ENCODE measurements around the gene INPP5D. TPM values are rescaled to one million over a fixed set of nuclear protein-coding genes. Genes with fewer than 3 reads are reported as not detected.

INPP5D gene
- polyA plus RNA-seq, 1 of the 3 experiments (the other 2 are of a cell fraction): 1.3 TPM

- Histone ChIP-seq H3K4me1 (ENCODE audit: control insufficient read depth in 1 of 2, insufficient read depth in 2 of 2, low read depth in 1 of 2, low read length in 1 of 2) (peaks cover 0 to 4% of the 10 kb centered on the region in 2 experiments; a peak in 2 of 4 replicates), H3K4me2 (no peak overlapping the region), H3K27me3 (ENCODE audit: insufficient read depth) (no peaks in the 10 kb centered on the region), H4K20me1 (ENCODE audit: insufficient read depth) (no peaks in the 10 kb centered on the region), H3K4me3 (ENCODE audit: low read depth in 2 of 2, low read length in 1 of 2) (no peak overlapping the region), H3K9me2 (no peaks in the 10 kb centered on the region), H3K36me3 (replicated peaks in 1 of 2; ENCODE audit: control insufficient read depth in 1 of 2, insufficient read depth in 2 of 2, low read length in 1 of 2) (no peaks in the 10 kb centered on the region), H3F3A (replicated peaks; ENCODE audit: insufficient read depth) (no peaks in the 10 kb centered on the region), H3K9me3 (no peaks in the 10 kb centered on the region), H3K9ac (no peak overlapping the region), H2AFZ (ENCODE audit: low read depth) (no peak overlapping the region), H3K79me2 (ENCODE audit: insufficient read depth) (no peaks in the 10 kb centered on the region), H3K27ac (ENCODE audit: low read depth in 2 of 2, low read length in 1 of 2) (no peak overlapping the region)
- TF ChIP-seq GATA2 (CRISPR knock-in tag; IDR thresholded peaks at IDR 0.05) (no peak), MXI1 (IDR thresholded peaks at IDR 0.05; ENCODE audit: low read depth, low read length) (no peak), FOXJ3 (CRISPR knock-in tag; IDR thresholded peaks at IDR 0.05) (no peak), JUND (IDR thresholded peaks at IDR 0.05) (no peak), NRF1 (IDR thresholded peaks at IDR 0.05; ENCODE audit: low read depth, low read length) (no peak), GABPA (IDR thresholded peaks at IDR 0.05; ENCODE audit: low read depth) (no peak), RAD21 (IDR thresholded peaks at IDR 0.05; ENCODE audit: low read length) (no peak), REST (IDR thresholded peaks at IDR 0.05; ENCODE audit: low read depth, low read length) (no peak), RCOR1 (IDR thresholded peaks at IDR 0.05; ENCODE audit: low read length) (no peak)
- 60% methylated on average over 8 of the region's 8 CpGs for WGBS (ENCODE audit: low lambda C conversion rate)
- DNase-seq: no peak
- ChIA-PET POLR2A (no interaction called here), CTCF (interaction anchor here (1.2 kb wide), 1 partner anchor 551 kb away, joined by 3 read pairs; no protein-coding TSS in a partner anchor)
Observed at GRCh38 chr2:233162770-233163169, 102.6 kb downstream of the INPP5D start.

- POLR2A ChIA-PET: no interaction called here
- Histone ChIP-seq H3K27me3 (ENCODE audit: insufficient read depth) (no peaks in the 10 kb centered on the region), H3K4me1 (ENCODE audit: control insufficient read depth in 1 of 2, insufficient read depth in 2 of 2, low read depth in 1 of 2, low read length in 1 of 2) (peaks cover 0 to 4% of the 10 kb centered on the region in 2 experiments; a peak in 2 of 4 replicates), H3K9me2 (no peaks in the 10 kb centered on the region), H2AFZ (ENCODE audit: low read depth) (no peak overlapping the region), H3K4me3 (ENCODE audit: low read depth in 2 of 2, low read length in 1 of 2) (no peak overlapping the region), H3K4me2 (no peak overlapping the region), H3K36me3 (replicated peaks in 1 of 2; ENCODE audit: control insufficient read depth in 1 of 2, insufficient read depth in 2 of 2, low read length in 1 of 2) (no peaks in the 10 kb centered on the region), H3K9ac (no peak overlapping the region), H4K20me1 (ENCODE audit: insufficient read depth) (no peaks in the 10 kb centered on the region), H3K9me3 (no peaks in the 10 kb centered on the region), H3F3A (replicated peaks; ENCODE audit: insufficient read depth) (no peaks in the 10 kb centered on the region), H3K27ac (ENCODE audit: low read depth in 2 of 2, low read length in 1 of 2) (no peak overlapping the region), H3K79me2 (ENCODE audit: insufficient read depth) (no peaks in the 10 kb centered on the region)
- CTCF ChIA-PET: no interaction called here
- DNase-seq: no peak
- TF ChIP-seq GATA2 (CRISPR knock-in tag; IDR thresholded peaks at IDR 0.05): no peak
- no peak for TF ChIP-seq MEF2A (IDR thresholded peaks at IDR 0.05; ENCODE audit: borderline replicate concordance, low read depth)
- TF ChIP-seq FOXJ3 (CRISPR knock-in tag; IDR thresholded peaks at IDR 0.05): no peak
- no peak for TF ChIP-seq ELF1 (IDR thresholded peaks at IDR 0.05)
- TF ChIP-seq RAD21 (IDR thresholded peaks at IDR 0.05; ENCODE audit: low read length): no peak
- TF ChIP-seq JUND (IDR thresholded peaks at IDR 0.05): no peak
- TF ChIP-seq IRF3 (IDR thresholded peaks at IDR 0.05; ENCODE audit: low read depth, low read length): no peak
- TF ChIP-seq NFIC (IDR thresholded peaks at IDR 0.05; ENCODE audit: borderline replicate concordance): no peak
- TF ChIP-seq ZBTB33 (IDR thresholded peaks at IDR 0.05; ENCODE audit: borderline replicate concordance, low read depth): no peak
- TF ChIP-seq TEAD4 (IDR thresholded peaks at IDR 0.05; ENCODE audit: borderline replicate concordance, insufficient read depth): no peak
- TF ChIP-seq YY1 (IDR thresholded peaks at IDR 0.05; ENCODE audit: low read depth): no peak
- no peak for TF ChIP-seq POLR2AphosphoS5 (IDR thresholded peaks at IDR 0.05; ENCODE audit: low read depth, low read length)
- TF ChIP-seq EP300 (IDR thresholded peaks at IDR 0.05; ENCODE audit: borderline replicate concordance in 1 of 2, low read depth in 1 of 2, low read length in 1 of 2): no peak
- no peak for TF ChIP-seq CTCF (IDR thresholded peaks at IDR 0.05)
- 86% methylated on average over 14 of the region's 18 CpGs for WGBS (ENCODE audit: low lambda C conversion rate)
Observed at GRCh38 chr2:233163486-233164103, 103.5 kb downstream of the INPP5D start.
